RKO (cell line): Measurements from ENCODE around the gene PANK1.

Experiments
- DNase-seq: peaks from one replicate; pipeline ENCODE4 v3.0.0-alpha.2; 2016; ENCODE audit warnings: low spot score

Gene PANK1

GRCh38 chr10:89644967-89645741, at the start of gene PANK1:
Gene PANK1, minus strand, starts transcription at chr10:89645242. Its CDS starts 351 bp downstream, at chr10:89644891.
- DNase-seq: peak; percentile 77

- DNase-seq: no peak
These were observed 48.1 kb upstream of the PANK1 start for GRCh38 chr10:89693176-89693575.

- DNase-seq: no peak
These were observed 47.4 kb upstream of the PANK1 start for GRCh38 chr10:89692416-89692815.

DNA sequence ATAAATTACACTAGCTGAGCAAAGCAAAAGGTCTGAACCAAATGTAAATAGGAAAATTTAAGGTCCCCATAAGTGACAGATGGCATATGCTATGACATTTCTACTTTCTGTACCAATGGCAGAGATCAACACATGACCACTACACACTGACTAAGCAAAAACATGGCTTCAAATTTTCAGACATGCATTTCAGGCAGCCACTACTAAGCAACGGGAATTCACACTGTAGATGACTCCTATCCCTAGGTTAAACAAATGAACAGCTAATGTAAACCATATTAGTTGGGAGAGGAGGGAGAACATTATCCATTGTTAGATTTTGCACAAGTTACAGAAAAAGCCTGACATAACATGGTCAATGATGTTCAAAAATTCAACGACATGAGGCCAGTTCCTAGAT, 45.0 kb upstream of the PANK1 start:
- DNase-seq: no peak

DNA sequence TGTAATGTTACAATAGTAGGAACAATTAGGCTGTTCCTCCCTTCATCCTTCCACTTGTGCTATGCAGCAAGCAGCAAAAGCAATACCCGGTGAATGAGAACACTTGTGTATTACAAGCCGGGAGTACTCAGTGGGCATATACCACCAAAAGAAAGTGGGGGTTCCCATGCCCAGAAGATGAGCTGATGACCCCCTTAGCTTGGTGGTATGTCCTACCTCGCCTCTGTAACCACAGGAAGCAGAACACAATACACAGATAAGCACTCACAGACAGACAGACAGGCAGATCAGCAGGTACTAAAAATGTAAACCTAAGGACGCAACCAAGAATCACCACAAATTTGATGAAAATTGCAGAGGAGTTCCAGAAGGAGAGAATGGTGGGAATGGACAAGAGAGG, 40.9 kb upstream of the PANK1 start:
- DNase-seq: no peak

DNA sequence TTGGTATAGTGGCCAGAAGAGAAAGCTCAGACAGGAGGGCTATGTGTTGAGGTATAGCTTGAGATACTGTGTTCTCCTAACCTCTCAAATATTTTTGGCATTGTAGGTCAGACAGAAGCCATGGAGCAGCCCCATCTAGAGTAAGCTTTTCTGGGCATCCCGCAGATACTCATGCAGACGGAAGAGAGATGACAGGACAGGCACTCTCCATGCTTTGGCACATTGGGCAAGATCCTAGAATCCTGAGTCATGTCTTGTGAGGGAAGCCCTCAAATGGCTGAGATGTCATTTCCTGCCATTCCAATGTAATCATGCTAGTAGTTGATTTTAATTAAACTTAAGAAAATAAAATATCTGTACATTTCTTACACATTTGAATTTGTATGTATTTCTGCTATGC, 39.6 kb upstream of the PANK1 start:
- DNase-seq: no peak

DNA sequence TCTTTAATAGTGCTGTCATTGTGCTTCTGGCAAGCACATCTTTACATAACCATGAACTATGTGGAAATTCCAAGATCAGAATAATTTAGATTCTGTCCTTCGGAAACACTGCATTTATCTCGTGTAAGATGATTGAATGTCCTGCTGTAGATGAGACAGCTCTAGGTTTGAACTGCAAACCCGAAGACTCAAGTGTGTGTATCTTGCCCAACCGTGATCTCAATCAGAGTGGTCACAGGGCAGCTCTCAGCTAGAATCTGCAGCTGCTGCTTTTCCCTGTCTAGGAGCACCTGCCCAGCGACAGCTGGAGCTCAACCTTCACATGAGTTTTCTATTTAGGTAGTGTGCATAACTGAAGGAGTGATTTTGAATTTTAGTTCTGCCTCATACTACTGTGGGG, 38.8 kb upstream of the PANK1 start:
- DNase-seq: no peak

GRCh38 chr10:89679986-89680385, 34.9 kb upstream of the PANK1 start:
- DNase-seq: no peak

DNA sequence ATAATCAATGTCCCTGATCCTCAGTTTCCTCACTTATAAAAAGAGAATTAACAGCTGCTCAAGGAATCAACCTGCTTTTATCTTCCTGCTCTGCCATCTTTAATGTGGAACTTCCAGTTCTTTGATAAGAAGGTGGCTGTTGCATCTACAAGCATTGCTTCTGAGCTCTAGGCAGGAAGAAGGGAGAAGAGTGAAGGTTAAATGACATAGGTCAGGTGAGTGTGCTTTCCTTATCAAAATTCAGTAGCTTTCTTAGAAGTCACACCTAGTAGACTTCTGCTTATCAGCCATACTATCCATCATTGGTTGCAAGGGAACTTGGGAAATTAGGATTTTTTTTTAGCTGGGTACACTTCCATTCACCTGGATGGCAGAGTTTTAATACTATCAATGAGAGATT, 32.3 kb upstream of the PANK1 start:
- no peak for DNase-seq

DNA sequence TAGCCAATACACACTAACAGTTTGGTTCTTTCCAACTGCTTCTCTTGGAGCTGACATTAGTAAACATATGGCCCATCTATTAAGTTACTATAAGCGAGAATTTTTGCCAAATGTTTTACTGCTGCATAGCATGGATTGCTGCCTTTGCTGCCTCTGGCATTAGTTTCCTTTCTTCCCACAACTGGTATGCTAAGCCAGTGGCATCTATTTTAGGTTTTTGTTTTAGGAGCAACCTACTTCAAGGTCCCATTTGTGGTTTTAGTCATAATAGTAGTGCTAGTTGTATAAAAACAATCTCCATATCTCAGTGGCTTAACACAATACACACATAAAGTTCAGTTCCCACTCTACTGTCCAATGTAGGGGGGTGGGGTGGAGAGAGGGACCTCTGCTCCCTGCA, 25.9 kb upstream of the PANK1 start:
- DNase-seq: no peak

- no peak for DNase-seq
These were observed 24.9 kb upstream of the PANK1 start for GRCh38 chr10:89669985-89670384.

DNA sequence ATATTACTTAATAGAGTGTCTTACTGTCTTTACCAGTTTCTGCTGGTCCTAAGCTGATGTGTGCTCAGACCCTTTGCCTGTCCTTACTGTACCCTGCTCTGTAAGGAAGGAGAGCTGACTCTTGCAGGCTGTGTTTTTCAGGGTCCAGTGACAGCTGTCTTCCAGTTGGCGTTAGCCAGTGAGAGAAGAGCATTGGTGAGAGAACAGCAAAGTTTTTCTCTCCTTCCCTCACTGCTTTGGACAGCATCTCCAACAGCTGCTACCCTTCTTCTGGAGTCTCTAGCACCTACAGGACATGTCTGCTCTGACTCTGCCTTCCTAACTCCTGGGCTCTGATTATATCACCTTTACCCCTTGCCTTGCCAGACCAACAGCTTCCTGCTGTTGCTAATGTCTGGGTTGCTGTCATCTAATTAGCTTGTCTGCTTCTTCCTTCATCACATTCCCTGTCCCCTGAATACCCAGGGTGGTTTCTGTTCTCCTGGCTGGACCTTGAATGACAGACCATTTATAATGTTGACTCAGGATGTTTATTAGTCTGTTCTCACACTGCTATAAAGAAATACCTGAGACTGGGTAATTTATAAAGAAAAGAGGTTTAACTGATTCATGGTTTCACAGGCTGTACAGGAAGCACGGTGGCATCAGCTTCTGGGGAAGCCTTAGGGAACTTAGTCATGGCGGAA, 23.5 kb upstream of the PANK1 start:
- no peak for DNase-seq

DNA sequence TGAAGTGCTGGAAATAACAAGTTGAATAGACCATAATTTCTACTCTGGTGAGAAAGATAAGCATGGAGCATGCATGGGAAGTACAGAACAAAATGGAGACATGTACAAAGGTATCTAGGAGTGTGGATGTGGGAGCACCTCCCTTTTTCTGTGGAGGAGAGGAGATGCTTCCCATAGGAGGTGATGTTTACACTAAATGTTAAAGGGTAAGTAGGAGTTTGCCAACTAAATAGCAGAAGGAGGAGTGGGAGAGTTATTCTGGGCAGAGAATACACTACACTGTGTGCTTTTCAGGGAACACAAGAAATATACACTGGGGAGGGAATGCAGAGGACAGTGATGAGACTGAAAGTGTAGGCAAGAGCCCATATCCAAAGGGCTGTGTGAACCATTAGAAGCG, 21.1 kb upstream of the PANK1 start:
- no peak for DNase-seq

- DNase-seq: no peak
These were observed 20.3 kb upstream of the PANK1 start for GRCh38 chr10:89665302-89665701.

GRCh38 chr10:89664203-89664602, 19.2 kb upstream of the PANK1 start:
- DNase-seq: no peak

- no peak for DNase-seq
These were observed 18.1 kb upstream of the PANK1 start for GRCh38 chr10:89663144-89663543.

DNA sequence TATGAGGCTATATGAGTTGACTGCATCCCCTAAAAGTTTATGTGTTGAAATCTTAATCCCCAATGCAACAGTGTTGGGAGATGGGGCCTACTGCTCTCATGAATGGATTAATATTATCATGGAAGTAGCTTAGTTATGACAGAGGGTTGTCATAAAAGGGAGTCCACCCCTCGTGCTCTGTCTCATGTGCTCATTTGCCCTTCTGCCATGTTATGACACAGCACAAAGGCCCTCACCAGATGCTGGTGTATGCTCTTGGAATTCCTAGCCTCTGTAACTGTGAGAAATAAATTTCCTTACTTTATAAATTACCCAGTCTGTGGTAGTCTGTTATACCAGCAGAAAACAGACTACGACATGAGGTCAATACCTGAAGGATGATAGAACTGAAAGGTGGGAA, 17.6 kb upstream of the PANK1 start:
- DNase-seq: no peak

DNA sequence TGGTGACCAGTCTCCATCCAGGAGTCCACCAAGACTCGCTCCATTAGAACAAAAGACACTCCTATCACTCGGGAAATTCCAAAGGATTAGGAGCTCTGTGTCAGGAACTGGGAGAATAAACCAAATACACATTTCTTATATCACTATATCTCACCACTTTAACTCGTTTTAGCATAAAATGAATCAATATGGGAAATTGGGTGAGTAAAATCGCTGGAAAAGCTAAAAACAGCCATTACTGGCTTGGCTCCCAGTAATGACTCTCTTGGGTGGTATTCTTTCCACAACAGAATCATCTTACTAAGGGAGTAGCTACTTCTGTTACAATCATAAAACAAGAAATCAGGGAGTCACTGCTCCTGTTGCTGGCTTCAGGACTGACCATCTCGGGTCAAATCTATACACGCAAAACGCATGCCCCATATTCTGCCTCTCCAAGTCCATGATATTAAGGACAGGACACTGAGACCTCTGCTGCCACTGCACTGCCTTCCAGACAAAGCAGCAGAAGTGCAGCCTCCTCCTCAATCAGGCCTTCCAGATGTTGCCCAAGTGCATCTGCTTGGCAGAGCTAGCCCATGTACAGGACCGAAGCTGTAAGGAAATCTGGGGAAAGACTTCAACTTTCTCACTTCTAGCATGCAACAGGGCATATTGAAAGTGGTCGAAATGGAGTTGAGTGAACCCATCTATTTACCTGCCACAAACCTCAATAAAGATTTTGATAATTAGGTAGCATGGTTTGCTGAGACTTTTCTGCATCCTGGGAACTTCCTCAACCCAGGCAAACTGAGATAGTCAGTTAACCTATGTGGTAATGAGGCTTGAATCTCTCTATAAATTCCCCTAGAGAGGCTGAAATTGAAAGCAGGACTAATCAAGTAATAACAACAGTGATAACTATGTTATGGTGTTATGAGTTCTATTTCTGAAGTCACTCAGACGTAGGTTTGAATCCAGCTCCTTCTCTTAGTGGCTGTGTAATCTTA, 14.4 kb upstream of the PANK1 start:
- no peak for DNase-seq

DNA sequence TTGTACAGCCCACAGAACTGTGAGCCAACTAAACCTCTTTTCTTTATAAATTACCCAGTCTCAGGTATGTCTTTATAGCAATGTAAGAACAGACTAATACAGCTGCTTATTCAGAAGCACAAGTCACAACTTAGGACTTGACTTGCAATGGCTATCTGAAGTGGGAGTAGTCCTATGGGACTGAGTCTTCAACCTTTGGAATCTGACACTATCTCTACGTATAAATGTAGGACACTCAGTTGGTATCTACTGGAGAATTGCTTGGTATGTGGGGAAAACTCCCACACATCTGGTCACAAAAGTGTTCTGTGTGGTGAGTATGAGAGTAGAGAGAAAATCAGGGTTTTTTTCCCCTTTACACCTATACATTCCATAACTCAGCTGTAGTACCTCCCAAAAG, 12.3 kb upstream of the PANK1 start:
- DNase-seq: no peak

GRCh38 chr10:89655722-89656121, 10.7 kb upstream of the PANK1 start:
- DNase-seq: no peak

DNA sequence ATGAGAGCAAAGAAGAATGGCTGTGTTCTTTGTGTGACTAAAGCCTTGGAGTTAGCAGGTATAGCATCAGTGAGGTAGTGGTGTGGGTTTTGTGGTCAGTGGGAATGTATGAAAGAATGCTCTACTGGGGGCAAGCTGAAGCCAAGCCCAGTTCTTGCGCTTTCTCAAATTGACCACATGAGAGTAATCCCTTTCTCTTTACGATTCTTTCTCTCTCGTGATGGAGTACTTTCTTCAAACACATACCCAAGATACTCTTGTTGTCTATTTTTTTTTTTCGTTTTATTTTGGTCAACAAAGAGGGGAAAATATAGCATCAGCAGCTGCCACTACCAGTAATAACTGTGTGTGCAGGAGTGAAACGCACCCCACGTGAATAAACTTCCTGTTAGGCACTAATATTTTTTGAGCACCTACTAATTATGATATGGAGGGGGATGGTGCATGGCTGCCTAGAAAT, 8.4 kb upstream of the PANK1 start:
- DNase-seq: no peak

- DNase-seq: no peak
These were observed 7.8 kb upstream of the PANK1 start for GRCh38 chr10:89652806-89653370.
